HEK293 (cell line): ENCODE data around the gene LEMD1.

Experiments used
- BCL11B ChIP-seq: fragments of 450-650 bp; formaldehyde crosslinking; IDR thresholded peaks from 2 replicates; pipeline ENCODE4 v1.5.1; 2016; ENCODE audit warnings: low read depth, missing biosample characterization, missing genetic modification characterization
- KLF1 ChIP-seq: fragments of 450-650 bp; formaldehyde crosslinking; IDR thresholded peaks from 2 replicates; pipeline ENCODE4 v1.5.1; 2016; ENCODE audit warnings: missing biosample characterization, missing genetic modification characterization
- PRDM4 ChIP-seq: fragments of 450-650 bp; formaldehyde crosslinking; IDR thresholded peaks from 2 replicates; pipeline ENCODE4 v1.5.1; 2017; ENCODE audit warnings: missing biosample characterization, missing genetic modification characterization
- ZBTB10 ChIP-seq: fragments of 450-650 bp; formaldehyde crosslinking; IDR thresholded peaks from 2 replicates; pipeline ENCODE4 v1.5.1; 2016; ENCODE audit warnings: missing biosample characterization, missing genetic modification characterization
- ZBTB17 ChIP-seq: fragments of 450-650 bp; formaldehyde crosslinking; IDR thresholded peaks from 2 replicates; pipeline ENCODE4 v1.5.1; 2016; ENCODE audit warnings: missing biosample characterization, missing genetic modification characterization
- ZBTB21 ChIP-seq: fragments of 450-650 bp; formaldehyde crosslinking; IDR thresholded peaks from 2 replicates; pipeline ENCODE4 v1.5.1; 2017; ENCODE audit warnings: missing biosample characterization, missing genetic modification characterization
- ZBTB8A ChIP-seq: fragments of 450-650 bp; formaldehyde crosslinking; IDR thresholded peaks from 2 replicates; pipeline ENCODE4 v1.5.1; 2016; ENCODE audit warnings: missing biosample characterization, missing genetic modification characterization
- ZNF133 ChIP-seq: fragments of 450-650 bp; formaldehyde crosslinking; IDR thresholded peaks from 2 replicates; pipeline ENCODE4 v1.5.1; 2016; ENCODE audit warnings: missing biosample characterization, missing genetic modification characterization
- ZNF148 ChIP-seq: fragments of 450-650 bp; formaldehyde crosslinking; IDR thresholded peaks from 2 replicates; pipeline ENCODE4 v1.5.0; 2017; ENCODE audit warnings: missing biosample characterization, missing genetic modification characterization, borderline replicate concordance
- ZNF155 ChIP-seq: fragments of 450-650 bp; formaldehyde crosslinking; IDR thresholded peaks from 2 replicates; pipeline ENCODE4 v1.5.1; 2016; ENCODE audit warnings: missing biosample characterization, missing genetic modification characterization
- ZNF2 ChIP-seq: fragments of 450-650 bp; formaldehyde crosslinking; IDR thresholded peaks from 2 replicates; pipeline ENCODE4 v1.5.1; 2016; ENCODE audit warnings: missing biosample characterization, missing genetic modification characterization
- ZNF239 ChIP-seq: fragments of 450-650 bp; formaldehyde crosslinking; IDR thresholded peaks from 2 replicates; pipeline ENCODE4 v1.5.1; 2016; ENCODE audit warnings: missing biosample characterization, missing genetic modification characterization
- ZNF248 ChIP-seq: fragments of 450-650 bp; formaldehyde crosslinking; IDR thresholded peaks from 2 replicates; pipeline ENCODE4 v1.5.1; 2017; ENCODE audit warnings: missing biosample characterization, missing genetic modification characterization
- ZNF433 ChIP-seq: fragments of 450-650 bp; formaldehyde crosslinking; IDR thresholded peaks from 2 replicates; pipeline ENCODE4 v1.5.1; 2016; ENCODE audit warnings: missing biosample characterization, missing genetic modification characterization, low read depth
- ZNF513 ChIP-seq: fragments of 450-650 bp; IDR thresholded peaks from 2 replicates; pipeline ENCODE4 v1.5.1; 2018; ENCODE audit warnings: missing biosample characterization, missing genetic modification characterization
- ZNF600 ChIP-seq: fragments of 450-650 bp; formaldehyde crosslinking; IDR thresholded peaks from 2 replicates; pipeline ENCODE4 v1.5.1; 2016; ENCODE audit warnings: missing biosample characterization, missing genetic modification characterization
- ZNF610 ChIP-seq: fragments of 450-650 bp; formaldehyde crosslinking; IDR thresholded peaks from 2 replicates; pipeline ENCODE4 v1.5.1; 2016; ENCODE audit warnings: missing biosample characterization, missing genetic modification characterization, borderline replicate concordance
- ZNF626 ChIP-seq: fragments of 450-650 bp; sonication (Bioruptor Pico); formaldehyde crosslinking; IDR thresholded peaks from 2 replicates; pipeline ENCODE4 v1.5.1; 2018; ENCODE audit warnings: missing biosample characterization, missing genetic modification characterization, inconsistent platforms
- ZNF704 ChIP-seq: fragments of 450-650 bp; formaldehyde crosslinking; IDR thresholded peaks from 2 replicates; pipeline ENCODE4 v1.5.1; 2016; ENCODE audit warnings: missing biosample characterization, missing genetic modification characterization
- ZNF76 ChIP-seq: fragments of 450-650 bp; formaldehyde crosslinking; IDR thresholded peaks from 2 replicates; pipeline ENCODE4; 2016; ENCODE audit warnings: low read depth, missing biosample characterization, missing genetic modification characterization, borderline replicate concordance
- ZSCAN30 ChIP-seq: fragments of 450-650 bp; IDR thresholded peaks from 2 replicates; pipeline ENCODE4 v1.5.1; 2018; ENCODE audit warnings: missing biosample characterization, mild to moderate bottlenecking, missing genetic modification characterization, moderate library complexity
- TF ChIP-seq, protein P1 (sequence below): fragments of 450-650 bp; formaldehyde crosslinking; IDR thresholded peaks from 2 replicates; pipeline ENCODE4 v1.5.1; 2016; ENCODE audit warnings: missing biosample characterization, missing genetic modification characterization, borderline replicate concordance
- TF ChIP-seq, protein P2 (sequence below): fragments of 450-650 bp; formaldehyde crosslinking; IDR thresholded peaks from 2 replicates; pipeline ENCODE4 v1.5.1; 2016; ENCODE audit warnings: missing biosample characterization, missing genetic modification characterization

Gene LEMD1

GRCh38 chr1:205434738-205435137, 12.9 kb upstream of the LEMD1 start (continued):
- TF ChIP-seq, protein P1, sequence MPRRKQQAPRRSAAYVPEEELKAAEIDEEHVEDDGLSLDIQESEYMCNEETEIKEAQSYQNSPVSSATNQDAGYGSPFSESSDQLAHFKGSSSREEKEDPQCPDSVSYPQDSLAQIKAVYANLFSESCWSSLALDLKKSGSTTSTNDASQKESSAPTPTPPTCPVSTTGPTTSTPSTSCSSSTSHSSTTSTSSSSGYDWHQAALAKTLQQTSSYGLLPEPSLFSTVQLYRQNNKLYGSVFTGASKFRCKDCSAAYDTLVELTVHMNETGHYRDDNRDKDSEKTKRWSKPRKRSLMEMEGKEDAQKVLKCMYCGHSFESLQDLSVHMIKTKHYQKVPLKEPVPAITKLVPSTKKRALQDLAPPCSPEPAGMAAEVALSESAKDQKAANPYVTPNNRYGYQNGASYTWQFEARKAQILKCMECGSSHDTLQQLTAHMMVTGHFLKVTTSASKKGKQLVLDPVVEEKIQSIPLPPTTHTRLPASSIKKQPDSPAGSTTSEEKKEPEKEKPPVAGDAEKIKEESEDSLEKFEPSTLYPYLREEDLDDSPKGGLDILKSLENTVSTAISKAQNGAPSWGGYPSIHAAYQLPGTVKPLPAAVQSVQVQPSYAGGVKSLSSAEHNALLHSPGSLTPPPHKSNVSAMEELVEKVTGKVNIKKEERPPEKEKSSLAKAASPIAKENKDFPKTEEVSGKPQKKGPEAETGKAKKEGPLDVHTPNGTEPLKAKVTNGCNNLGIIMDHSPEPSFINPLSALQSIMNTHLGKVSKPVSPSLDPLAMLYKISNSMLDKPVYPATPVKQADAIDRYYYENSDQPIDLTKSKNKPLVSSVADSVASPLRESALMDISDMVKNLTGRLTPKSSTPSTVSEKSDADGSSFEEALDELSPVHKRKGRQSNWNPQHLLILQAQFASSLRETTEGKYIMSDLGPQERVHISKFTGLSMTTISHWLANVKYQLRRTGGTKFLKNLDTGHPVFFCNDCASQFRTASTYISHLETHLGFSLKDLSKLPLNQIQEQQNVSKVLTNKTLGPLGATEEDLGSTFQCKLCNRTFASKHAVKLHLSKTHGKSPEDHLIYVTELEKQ (tag by site-specific recombination): no peak
- no peak for TF ChIP-seq ZNF610 (tag by site-specific recombination)
- no peak for TF ChIP-seq ZNF600 (tag by site-specific recombination)
- TF ChIP-seq ZNF626 (tag by site-specific recombination): no peak
- 0 out of 2 replicates have a peak, but pooled peaks have one; percentile 21 for TF ChIP-seq PRDM4 (tag by site-specific recombination)
- peak; percentile 16; the same call in 1 of the 2 replicates for TF ChIP-seq ZSCAN30
- TF ChIP-seq ZNF155 (tag by site-specific recombination): no peak
- no peak for TF ChIP-seq ZBTB8A (tag by site-specific recombination)
- TF ChIP-seq ZNF239: no peak
- no peak for TF ChIP-seq ZNF513
- TF ChIP-seq ZNF133 (tag by site-specific recombination): no peak
- no peak for TF ChIP-seq ZNF2
- no peak for TF ChIP-seq ZNF704 (tag by site-specific recombination)
- TF ChIP-seq ZNF76: no peak
- no peak for TF ChIP-seq ZNF148
- TF ChIP-seq ZBTB10: no peak
- TF ChIP-seq, protein P2, sequence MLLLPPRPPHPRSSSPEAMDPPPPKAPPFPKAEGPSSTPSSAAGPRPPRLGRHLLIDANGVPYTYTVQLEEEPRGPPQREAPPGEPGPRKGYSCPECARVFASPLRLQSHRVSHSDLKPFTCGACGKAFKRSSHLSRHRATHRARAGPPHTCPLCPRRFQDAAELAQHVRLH (tag by site-specific recombination): no peak
- no peak for TF ChIP-seq KLF1 (tag by site-specific recombination)
- no peak for TF ChIP-seq ZBTB17 (tag by site-specific recombination)
- no peak for TF ChIP-seq ZNF433 (tag by site-specific recombination)
- no peak for TF ChIP-seq ZBTB21 (tag by site-specific recombination)
- no peak for TF ChIP-seq ZNF248 (tag by site-specific recombination)
- 0 out of 2 replicates have a peak, but pooled peaks have one; percentile 34 for TF ChIP-seq BCL11B (tag by site-specific recombination)
